Stimulated activated CD8-positive, alpha-beta memory T cell treated with anti-CD3 and anti-CD28 coated beads, Interleukin-15, amount 100 ng/mL, for 4 hours (primary cell): ENCODE results near the gene NOMO2.
"Not testable (repeated sequence)": the region's sequence is repeated elsewhere in the genome, so short reads cannot be mapped to it uniquely, and the experiment has no call there.

ENCODE experiments used
- DNase-seq, 2 donors: peaks; one replicate each; pipeline ENCODE4 v3.0.0-alpha.2; 2020; ENCODE audit warnings: low read depth in 2 of 2

Gene NOMO2

GRCh38 chr16:18575298-18575917, 13.5 kb upstream of the NOMO2 start:
- not testable (repeated sequence) for DNase-seq

DNA sequence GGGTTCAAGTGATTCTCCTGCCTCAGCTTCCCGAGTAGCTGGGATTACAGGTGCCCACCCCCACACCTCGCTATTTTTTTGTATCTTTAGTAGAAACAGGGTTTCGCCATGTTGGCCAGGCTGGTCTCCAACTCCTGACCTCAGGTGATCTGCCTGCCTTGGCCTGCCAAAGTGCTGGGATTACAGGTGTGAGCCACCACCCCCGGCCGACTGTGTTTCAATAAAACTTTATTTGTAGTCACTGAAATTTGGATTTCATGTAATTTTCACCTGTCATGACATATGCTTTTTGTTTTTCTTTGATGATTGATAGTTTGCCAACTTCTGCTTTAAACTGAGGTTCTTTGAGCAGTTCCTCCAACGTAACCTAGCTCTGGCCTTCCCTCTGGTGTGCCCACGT, 12.0 kb upstream of the NOMO2 start:
- not testable (repeated sequence) for DNase-seq

DNA sequence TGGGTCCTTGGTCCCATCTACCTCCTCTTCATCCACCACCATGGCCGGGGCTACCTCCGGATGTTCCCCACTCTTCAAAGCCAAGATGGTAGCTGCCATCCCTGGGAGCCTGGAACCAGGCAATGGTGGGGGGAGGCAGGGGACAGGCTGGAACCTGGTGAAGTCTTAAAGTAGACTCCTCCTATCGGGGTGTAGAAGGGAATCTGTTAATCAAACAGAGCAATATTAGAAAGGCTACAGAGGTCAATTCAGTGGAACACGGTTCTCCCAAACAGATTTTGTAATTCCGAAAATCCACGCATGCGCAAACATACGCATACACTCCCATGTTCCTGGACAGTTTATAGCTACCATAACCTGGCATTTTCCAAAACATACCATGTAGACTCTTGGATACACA, 11.1 kb upstream of the NOMO2 start:
- DNase-seq = not testable (repeated sequence)

DNA sequence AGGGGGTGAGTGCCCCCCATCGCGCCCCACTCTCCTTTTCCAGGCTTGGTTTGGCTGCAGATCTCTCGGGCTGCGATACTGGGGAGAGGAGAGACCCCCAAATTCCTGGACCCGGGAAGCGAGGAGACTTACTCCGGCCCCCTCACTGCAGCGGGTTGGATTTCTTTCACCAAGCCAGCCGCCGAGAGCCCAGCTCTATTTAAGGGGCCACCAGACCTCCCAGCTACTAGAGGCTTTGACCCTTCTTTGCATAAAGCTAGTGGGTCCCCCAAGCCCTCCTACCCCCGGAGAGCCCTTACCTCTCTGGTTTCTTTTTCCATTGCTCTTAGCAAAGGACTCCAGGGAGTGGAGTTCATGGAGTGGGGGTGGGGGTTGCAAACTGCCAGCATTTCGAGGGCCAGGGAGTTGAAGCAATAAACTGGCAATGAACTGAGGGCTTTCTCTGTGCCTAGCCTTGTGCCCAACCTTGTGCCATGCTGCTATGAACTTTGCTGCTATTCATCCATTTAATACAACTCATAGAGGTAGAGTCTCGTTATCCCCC, 9.5 kb upstream of the NOMO2 start:
- not testable (repeated sequence) for DNase-seq

GRCh38 chr16:18570529-18571306, 8.8 kb upstream of the NOMO2 start:
- not testable (repeated sequence) for DNase-seq

DNA sequence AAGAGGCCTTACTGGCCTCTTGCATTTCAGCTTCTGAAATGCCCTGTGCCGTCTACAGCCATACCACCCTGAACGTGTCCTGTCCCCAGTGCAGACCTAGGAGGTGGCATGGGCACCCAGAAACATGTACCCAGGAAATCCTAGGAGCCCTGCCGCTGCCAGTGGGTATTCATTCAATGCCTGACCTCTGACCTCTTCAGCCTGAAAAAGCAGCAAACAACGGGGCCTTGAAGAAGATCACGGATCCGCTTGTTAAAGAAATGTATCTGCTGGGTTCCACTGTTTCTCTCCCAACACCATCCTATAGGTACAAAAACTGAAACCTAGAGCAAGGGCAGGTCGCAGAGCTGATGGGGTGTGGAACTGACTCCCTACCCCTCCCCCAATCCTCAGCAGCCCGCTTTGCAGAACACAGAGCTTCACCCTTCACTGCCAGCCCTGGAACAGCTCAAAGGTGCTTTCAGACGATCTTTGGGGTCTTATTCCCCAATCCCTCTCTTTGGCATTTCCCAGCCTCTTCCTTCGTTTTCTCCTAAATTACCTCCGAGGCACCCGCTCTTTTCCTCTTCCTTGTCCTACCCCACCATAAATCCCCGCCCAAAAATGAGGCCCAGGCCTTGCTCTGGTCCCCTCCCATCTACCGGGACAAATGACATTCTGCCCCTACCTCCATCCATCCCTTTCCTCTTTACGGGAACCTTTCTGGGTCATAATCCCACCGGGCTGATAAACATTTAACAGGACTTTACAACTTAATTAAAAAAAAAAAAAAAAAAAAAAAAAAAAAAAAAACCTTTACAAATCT, 1.3 kb downstream of the NOMO2 start:
- not testable (repeated sequence) for DNase-seq

DNA sequence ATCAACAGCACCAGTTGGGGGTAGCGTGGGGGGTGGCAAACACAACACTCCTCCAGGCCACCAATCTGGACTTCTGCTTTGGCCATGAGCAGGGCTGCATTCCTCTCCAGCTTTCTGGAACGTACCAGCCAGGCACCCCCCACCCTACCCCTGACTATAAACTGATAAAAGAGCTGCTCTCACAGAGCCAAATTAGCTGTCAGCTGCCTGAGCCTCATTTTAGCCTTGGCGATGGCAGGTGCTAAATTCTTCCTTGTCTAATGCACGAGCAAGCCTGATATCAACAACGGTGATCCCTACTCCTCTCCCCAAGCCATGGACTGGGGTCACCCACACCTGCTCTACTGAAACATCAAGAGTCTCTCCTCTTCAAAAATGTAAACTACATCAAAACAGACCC, 8.2 kb downstream of the NOMO2 start:
- DNase-seq = not testable (repeated sequence)

DNA sequence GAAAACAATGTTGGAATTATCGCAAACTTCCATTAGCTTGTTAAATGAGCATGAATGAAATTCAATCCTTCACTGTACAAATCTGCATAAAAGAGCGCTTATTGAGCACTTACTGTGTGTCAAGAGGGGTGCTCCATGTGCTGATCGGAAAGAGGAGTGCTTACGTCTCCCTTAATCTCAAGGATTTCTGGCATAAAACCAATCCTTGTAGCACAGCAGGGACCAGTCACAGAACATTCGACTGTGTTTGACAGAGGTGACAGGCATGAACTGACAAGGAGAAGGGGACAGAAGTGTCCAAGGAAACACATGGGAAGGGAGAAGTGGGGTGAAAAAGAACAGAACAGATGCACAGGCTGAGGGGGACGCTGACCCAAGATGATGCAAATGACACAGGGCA, 14.5 kb downstream of the NOMO2 start:
- not testable (repeated sequence) for DNase-seq

DNA sequence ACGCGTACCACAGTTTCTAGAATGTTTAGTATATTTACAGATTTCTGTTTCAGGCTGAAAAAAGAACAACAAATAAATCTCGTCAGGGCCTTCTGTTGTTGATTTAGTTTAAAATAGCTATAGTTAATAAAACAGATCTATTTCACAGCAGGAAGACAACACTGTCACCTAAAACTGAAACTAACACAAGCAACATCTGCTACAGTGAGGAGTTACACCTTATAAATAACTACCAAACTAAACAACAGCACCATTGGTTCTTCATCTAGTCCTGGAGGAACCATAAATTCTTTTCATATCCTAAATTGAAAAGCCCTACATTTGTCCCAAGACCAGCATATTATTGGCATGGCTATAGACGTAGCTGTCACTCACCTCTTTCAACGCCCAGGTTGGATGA, 15.0 kb downstream of the NOMO2 start:
- not testable (repeated sequence) for DNase-seq

DNA sequence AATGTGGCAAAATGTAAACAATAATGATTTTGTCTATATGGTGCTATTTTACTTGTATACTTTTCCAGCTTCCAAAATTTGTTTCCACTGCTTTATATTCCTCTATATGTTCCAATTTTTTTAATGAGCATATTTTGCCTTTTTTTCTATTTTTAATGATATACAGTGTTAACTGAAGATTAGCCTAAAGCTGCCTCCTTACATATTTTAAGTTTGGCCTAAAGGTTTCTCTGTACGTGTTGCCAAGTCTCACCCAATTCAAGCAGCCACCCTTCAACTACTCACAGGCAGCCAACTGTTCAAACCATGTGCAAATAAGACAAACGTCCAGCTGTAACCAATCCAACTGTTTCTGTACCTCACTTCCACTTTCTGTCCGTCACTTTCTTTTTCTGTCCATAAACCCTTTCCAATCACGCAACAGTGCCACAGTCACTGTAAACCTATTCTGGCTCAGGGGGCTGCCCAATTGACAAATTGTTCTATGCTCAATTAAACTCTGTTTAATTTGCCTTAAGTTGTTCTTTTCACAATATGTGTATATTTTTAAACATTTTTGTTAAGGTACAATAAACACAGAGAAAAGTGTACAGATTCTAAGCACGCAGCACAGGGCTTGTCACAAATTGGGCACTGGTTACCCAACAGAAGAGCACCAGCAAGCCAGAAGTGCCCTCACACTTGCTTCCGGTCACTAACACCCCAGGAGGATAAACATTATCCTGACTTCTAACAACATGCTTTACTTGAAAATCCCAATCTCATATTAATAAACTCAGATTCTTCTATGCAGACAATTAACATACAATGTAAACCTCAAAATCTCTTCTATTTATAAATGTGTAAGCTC, 17.4 kb downstream of the NOMO2 start:
- DNase-seq = not testable (repeated sequence)

DNA sequence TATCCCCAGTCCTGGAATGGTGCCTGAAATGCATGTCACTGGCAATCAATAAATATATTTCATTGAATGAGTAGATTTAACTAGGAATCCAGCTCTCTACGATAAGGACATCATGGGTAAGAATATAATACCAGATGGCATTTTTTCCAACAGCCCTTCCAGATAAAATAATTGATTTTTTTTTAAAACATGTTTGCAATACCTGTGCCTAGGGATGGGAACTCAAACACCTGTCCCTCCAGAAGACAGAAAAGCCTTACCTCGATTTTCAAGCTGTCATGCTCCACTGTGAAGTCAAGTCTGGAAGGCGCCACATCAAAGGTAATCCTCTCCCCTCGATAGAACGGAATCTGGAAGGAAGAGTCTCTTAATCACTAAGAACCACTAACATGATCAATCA, 20.0 kb downstream of the NOMO2 start:
- not testable (repeated sequence) for DNase-seq

- not testable (repeated sequence) for DNase-seq
These were observed 24.9 kb downstream of the NOMO2 start for GRCh38 chr16:18537004-18537403.

DNA sequence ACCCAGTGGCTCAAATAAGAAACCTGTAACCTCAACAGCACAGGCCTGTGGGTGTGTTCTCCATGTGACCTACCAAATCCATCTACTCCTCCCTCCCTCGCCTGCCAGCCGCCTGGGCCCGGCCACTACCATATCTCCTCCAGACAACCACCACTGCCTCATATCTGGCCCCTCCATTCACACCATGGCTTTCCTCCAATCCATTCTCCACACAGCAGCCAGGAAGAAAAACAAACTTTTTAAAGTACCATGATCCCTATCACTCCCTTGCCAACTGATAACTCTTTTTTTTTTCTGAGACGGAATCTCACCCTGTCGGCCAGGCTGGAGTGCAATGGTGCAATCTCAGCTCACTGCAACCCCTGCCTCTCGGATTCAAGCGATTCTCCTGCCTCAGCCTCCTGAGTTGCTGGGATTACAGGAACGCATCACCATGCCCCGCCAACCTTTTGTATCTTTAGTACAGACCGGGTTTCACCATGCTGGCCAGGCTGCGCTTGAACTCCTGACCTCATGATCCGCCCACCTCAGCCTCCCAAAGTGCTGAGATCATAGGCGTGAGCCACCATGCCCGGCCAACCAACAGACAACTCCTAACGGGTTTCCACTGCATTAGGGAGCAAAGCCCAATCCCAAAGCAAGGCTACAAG, 26.3 kb downstream of the NOMO2 start:
- not testable (repeated sequence) for DNase-seq

- not testable (repeated sequence) for DNase-seq
These were observed 27.6 kb downstream of the NOMO2 start for GRCh38 chr16:18534308-18534707.

- not testable (repeated sequence) for DNase-seq
These were observed 30.6 kb downstream of the NOMO2 start for GRCh38 chr16:18531323-18531722.

- DNase-seq = not testable (repeated sequence)
These were observed 31.6 kb downstream of the NOMO2 start for GRCh38 chr16:18530329-18530728.

DNA sequence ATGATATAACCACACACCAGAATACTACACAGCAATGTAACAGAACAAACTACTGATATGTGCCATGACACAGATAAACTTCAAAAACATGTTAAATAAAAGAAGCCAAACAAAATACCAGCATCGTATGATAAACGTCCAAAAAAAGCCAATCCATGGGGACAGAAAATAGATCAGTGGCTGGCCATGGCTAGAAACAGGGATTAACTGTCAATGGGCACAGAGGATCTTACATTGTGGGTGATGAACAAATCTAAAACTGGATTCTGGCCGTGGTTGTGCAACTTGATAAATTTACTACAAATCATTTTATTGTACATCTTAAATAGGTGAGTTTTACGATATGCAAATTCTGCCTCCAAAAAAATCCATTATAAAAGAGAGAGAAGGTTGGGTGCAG, 35.4 kb downstream of the NOMO2 start:
- not testable (repeated sequence) for DNase-seq

- not testable (repeated sequence) for DNase-seq
These were observed 35.9 kb downstream of the NOMO2 start for GRCh38 chr16:18525882-18526482.

- DNase-seq = not testable (repeated sequence)
These were observed 39.3 kb downstream of the NOMO2 start for GRCh38 chr16:18522637-18523036.
